ENCODE measurements around the gene CDADC1.

CDADC1 gene

GRCh38 chr13:49303533-49304252, 56.0 kb downstream of the CDADC1 start:
- TF ChIP-seq ZNF565 (CRISPR knock-in tag; conservative IDR thresholded peaks at IDR 0.05; ENCODE audit: low read depth) (no peak), PPARA (CRISPR knock-in tag; IDR thresholded peaks at IDR 0.05; ENCODE audit: borderline replicate concordance) (no peak), PATZ1 (CRISPR knock-in tag; IDR thresholded peaks at IDR 0.05; ENCODE audit: borderline replicate concordance) (no peak), ZC3H10 (CRISPR knock-in tag; IDR thresholded peaks at IDR 0.05) (no peak), GLIS3 (CRISPR knock-in tag; IDR thresholded peaks at IDR 0.05) (no peak), CREB5 (CRISPR knock-in tag; IDR thresholded peaks at IDR 0.05; ENCODE audit: low read depth) (no peak), ZFP3 (CRISPR knock-in tag; IDR thresholded peaks at IDR 0.05) (no peak), ISL1 (CRISPR knock-in tag; IDR thresholded peaks at IDR 0.05) (no peak), CSDC2 (CRISPR knock-in tag; IDR thresholded peaks at IDR 0.05) (no peak), RARB (CRISPR knock-in tag; IDR thresholded peaks at IDR 0.05) (no peak), TCF4 (CRISPR knock-in tag; IDR thresholded peaks at IDR 0.05; ENCODE audit: borderline replicate concordance) (no peak), ZNF70 (CRISPR knock-in tag; IDR thresholded peaks at IDR 0.05) (no peak), ZFP30 (CRISPR knock-in tag; IDR thresholded peaks at IDR 0.05) (no peak), TOX (CRISPR knock-in tag; IDR thresholded peaks at IDR 0.05; ENCODE audit: borderline replicate concordance) (no peak), BACH2 (CRISPR knock-in tag; IDR thresholded peaks at IDR 0.05; ENCODE audit: borderline replicate concordance) (no peak), OSR1 (CRISPR knock-in tag; IDR thresholded peaks at IDR 0.05) (no peak)
- no peak for ATAC-seq

GRCh38 chr13:49304356-49304755, 56.6 kb downstream of the CDADC1 start:
- TF ChIP-seq CSRNP3 (CRISPR knock-in tag; IDR thresholded peaks at IDR 0.05), result no peak
- no peak for TF ChIP-seq PPARA (CRISPR knock-in tag; IDR thresholded peaks at IDR 0.05; ENCODE audit: borderline replicate concordance)
- no peak for TF ChIP-seq GLIS3 (CRISPR knock-in tag; IDR thresholded peaks at IDR 0.05)
- TF ChIP-seq ARNTL (CRISPR knock-in tag; IDR thresholded peaks at IDR 0.05; ENCODE audit: borderline replicate concordance, low read depth), result no peak
- no peak for TF ChIP-seq ISL1 (CRISPR knock-in tag; IDR thresholded peaks at IDR 0.05)
- no peak for TF ChIP-seq TCF4 (CRISPR knock-in tag; IDR thresholded peaks at IDR 0.05; ENCODE audit: borderline replicate concordance)
- no peak for TF ChIP-seq ZNF70 (CRISPR knock-in tag; IDR thresholded peaks at IDR 0.05)
- no peak for TF ChIP-seq ZFP30 (CRISPR knock-in tag; IDR thresholded peaks at IDR 0.05)
- TF ChIP-seq TOX (CRISPR knock-in tag; IDR thresholded peaks at IDR 0.05; ENCODE audit: borderline replicate concordance), result no peak
- no peak for TF ChIP-seq ZC3H10 (CRISPR knock-in tag; IDR thresholded peaks at IDR 0.05)
- no peak for TF ChIP-seq TSHZ2 (CRISPR knock-in tag; IDR thresholded peaks at IDR 0.05)
- TF ChIP-seq BACH2 (CRISPR knock-in tag; IDR thresholded peaks at IDR 0.05; ENCODE audit: borderline replicate concordance), result no peak
- TF ChIP-seq ZNF8 (CRISPR knock-in tag; IDR thresholded peaks at IDR 0.05), result no peak
- no peak for TF ChIP-seq ESRRG (CRISPR knock-in tag; IDR thresholded peaks at IDR 0.05)
- TF ChIP-seq RARB (CRISPR knock-in tag; IDR thresholded peaks at IDR 0.05), result no peak
- TF ChIP-seq ZFP3 (CRISPR knock-in tag; IDR thresholded peaks at IDR 0.05), result no peak
- TF ChIP-seq CREB5 (CRISPR knock-in tag; IDR thresholded peaks at IDR 0.05; ENCODE audit: low read depth), result no peak
- no peak for TF ChIP-seq PATZ1 (CRISPR knock-in tag; IDR thresholded peaks at IDR 0.05; ENCODE audit: borderline replicate concordance)
- ATAC-seq, result no peak
